Upper lobe of left lung (tissue), 6 donors: ENCODE results near the gene WDR93. TPM values are rescaled to one million over a fixed set of nuclear protein-coding genes. Genes with fewer than 3 reads are reported as not detected.

Experiments used
- ATAC-seq, 2 donors: fragments of 200-7000 bp; cut with Tn5 transposase; one replicate each; pipeline ENCODE4 v1.9.1; 2022; ENCODE audit warnings: mild to moderate bottlenecking in 2 of 2, moderate library complexity in 2 of 2; ENCODE audit not compliant: low FRiP score in 2 of 2
- DNase-seq, 2 donors: peaks; one replicate each; pipeline ENCODE4 v3.0.0-alpha.2; 2019 to 2020
- H3K27ac ChIP-seq, 4 donors: fragments of 200-600 bp; sonication (generic); one replicate each; pipeline ENCODE4 v1.5.1; 2016 to 2019
- H3K27me3 ChIP-seq, 4 donors: fragments of 200-600 bp; sonication (generic); one replicate each; pipeline ENCODE4 v1.5.1; 2017 to 2019
- H3K36me3 ChIP-seq, 4 donors: fragments of 200-600 bp; sonication (generic); one replicate each; pipeline ENCODE4 v1.5.1; 2016 to 2019
- H3K4me1 ChIP-seq, 4 donors: fragments of 200-600 bp; sonication (generic); one replicate each; pipeline ENCODE4 v1.5.1; 2018 to 2019
- H3K4me3 ChIP-seq, 4 donors: fragments of 200-600 bp; sonication (generic); one replicate each; pipeline ENCODE4 v1.5.1; 2017 to 2019; ENCODE audit warnings: mild to moderate bottlenecking in 2 of 4, moderate library complexity in 1 of 4
- H3K9me3 ChIP-seq, 4 donors: fragments of 200-600 bp; sonication (generic); one replicate each; pipeline ENCODE4 v1.5.1; 2018 to 2019
- CTCF ChIP-seq, 6 experiments: fragments of 450-650 bp in 4 of 6; fragments of 200-600 bp in 2 of 6; sonication (generic) in 2 of 6; IDR thresholded peaks; one replicate each; pipeline ENCODE4 v1.5.1; 2016 to 2019; ENCODE audit warnings: antibody characterized with exemption in 6 of 6
- EP300 ChIP-seq, 4 donors: sonication (generic); formaldehyde crosslinking; IDR thresholded peaks; one replicate each; pipeline ENCODE4 v1.5.1; 2017; ENCODE audit warnings: antibody characterized with exemption in 4 of 4, control low read depth in 2 of 4
- POLR2A ChIP-seq, 4 donors: fragments of 450-650 bp; IDR thresholded peaks; one replicate each; pipeline ENCODE4 v1.5.1; 2016 to 2017; ENCODE audit warnings: antibody characterized with exemption in 4 of 4, mild to moderate bottlenecking in 2 of 4
- POLR2AphosphoS5 ChIP-seq, 2 donors: sonication (generic); formaldehyde crosslinking; IDR thresholded peaks; one replicate each; pipeline ENCODE4 v1.5.1; 2017; ENCODE audit warnings: antibody characterized with exemption in 2 of 2
- WGBS, 2 donors: methylation state at CpG; one replicate each; pipeline ENCODE4 v1.1.5; 2017 to 2018; 5-methylcytosine and 5-hydroxymethylcytosine counted together
- total RNA-seq, 6 donors: library from RNA; depleted of rRNA in 4 of 6; stranded (reverse); fragments of >200 nt in 4 of 6; gene quantifications; one replicate each; pipeline versions ENCODE4 v1.1.0 to v1.2.1, GENCODE V29; 2016 to 2021
- donor health status: DM: no; HTN: no; CAD: no; lungs with moderate emphysema.
- donor health status: DM: no; HTN: yes; CAD: no; lungs with severe emphysema.

Gene WDR93
- total RNA-seq, 6 donors from 2014 or later = 0.31 to 7.2 (median 1.9) TPM

- Histone ChIP-seq H3K9me3 (no peaks in the 10 kb centered on the region), H3K4me1 (peaks cover 13 to 25% (median 14%) of the 10 kb centered on the region in 4 donors), H3K4me3 (no peak overlapping the region), H3K27ac (no peak overlapping the region), H3K27me3 (peaks cover 0 to 6% (median 0%) of the 10 kb centered on the region in 4 donors), H3K36me3 (no peaks in the 10 kb centered on the region)
- ATAC-seq (no peak), DNase-seq (peak in 1 of 2 donors; percentile 52)
- 68 to 77% methylated on average over 20 to 28 of the region's 28 CpGs for WGBS, 2 donors
- TF ChIP-seq POLR2AphosphoS5 (IDR thresholded peaks at IDR 0.05) = no peak
- TF ChIP-seq EP300 (IDR thresholded peaks at IDR 0.05) = no peak
These were observed 57.4 kb downstream of the WDR93 start for GRCh38 chr15:89747708-89748682.

GRCh38 chr15:89749054-89749453 lies 58.4 kb downstream of the WDR93 start:
- ATAC-seq = no peak
- H3K4me1 ChIP-seq = peaks cover 13 to 25% (median 14%) of the 10 kb centered on the region in 4 donors
- no peaks in the 10 kb centered on the region for H3K9me3 ChIP-seq
- no peak overlapping the region for H3K4me3 ChIP-seq
- H3K36me3 ChIP-seq = no peaks in the 10 kb centered on the region
- H3K27ac ChIP-seq = no peak overlapping the region
- WGBS, 2 donors = 87 to 90% methylated on average over 7 of the region's 7 CpGs
- no peak for DNase-seq
- TF ChIP-seq POLR2A (IDR thresholded peaks at IDR 0.05) (no peak), CTCF (IDR thresholded peaks at IDR 0.05) (no peak), POLR2AphosphoS5 (IDR thresholded peaks at IDR 0.05) (no peak), EP300 (IDR thresholded peaks at IDR 0.05) (no peak)
- peaks cover 0 to 6% (median 0%) of the 10 kb centered on the region in 4 donors for H3K27me3 ChIP-seq

- Histone ChIP-seq H3K4me3 (peak overlapping the region in 2 of 4 donors; percentile 62 to 71), H3K4me1 (peaks cover 13 to 25% (median 14%) of the 10 kb centered on the region in 4 donors), H3K36me3 (no peaks in the 10 kb centered on the region), H3K27ac (no peak overlapping the region), H3K9me3 (no peaks in the 10 kb centered on the region), H3K27me3 (peaks cover 0 to 6% (median 0%) of the 10 kb centered on the region in 4 donors)
- WGBS, 2 donors = 63 to 70% methylated on average over 4 of the region's 4 CpGs
- ATAC-seq (no peak), DNase-seq (no peak)
- TF ChIP-seq EP300 (IDR thresholded peaks at IDR 0.05) = no peak
- TF ChIP-seq POLR2AphosphoS5 (IDR thresholded peaks at IDR 0.05) = no peak
- no peak for TF ChIP-seq POLR2A (IDR thresholded peaks at IDR 0.05)
- no peak for TF ChIP-seq CTCF (IDR thresholded peaks at IDR 0.05)
These were observed 58.9 kb downstream of the WDR93 start for GRCh38 chr15:89749526-89749925.

- peak overlapping the region in 3 of 4 donors; percentile 23 to 79 (median 46) for H3K27ac ChIP-seq
- peaks cover 0 to 6% (median 0%) of the 10 kb centered on the region in 4 donors for H3K27me3 ChIP-seq
- no peaks in the 10 kb centered on the region for H3K9me3 ChIP-seq
- H3K36me3 ChIP-seq = no peaks in the 10 kb centered on the region
- H3K4me1 ChIP-seq = peaks cover 13 to 25% (median 14%) of the 10 kb centered on the region in 4 donors
- 13 to 17% methylated on average over 9 to 24 of the region's 41 CpGs for WGBS, 2 donors
- TF ChIP-seq POLR2A (IDR thresholded peaks at IDR 0.05) = no peak
- TF ChIP-seq POLR2AphosphoS5 (IDR thresholded peaks at IDR 0.05) = no peak
- TF ChIP-seq CTCF (IDR thresholded peaks at IDR 0.05) = no peak
- no peak for TF ChIP-seq EP300 (IDR thresholded peaks at IDR 0.05)
- H3K4me3 ChIP-seq = peak overlapping the region; percentile 26 to 81 (median 66)
- DNase-seq (peak; percentile 34 to 68), ATAC-seq (peak in 1 of 2 donors; percentile 27)
These were observed 59.4 kb downstream of the WDR93 start for GRCh38 chr15:89749951-89750559.
